Measurements from ENCODE around the gene LIMS1.
"Not testable (repeated sequence)": the region's sequence is repeated elsewhere in the genome, so short reads cannot be mapped to it uniquely, and the experiment has no call there.

The LIMS1 gene

DNA sequence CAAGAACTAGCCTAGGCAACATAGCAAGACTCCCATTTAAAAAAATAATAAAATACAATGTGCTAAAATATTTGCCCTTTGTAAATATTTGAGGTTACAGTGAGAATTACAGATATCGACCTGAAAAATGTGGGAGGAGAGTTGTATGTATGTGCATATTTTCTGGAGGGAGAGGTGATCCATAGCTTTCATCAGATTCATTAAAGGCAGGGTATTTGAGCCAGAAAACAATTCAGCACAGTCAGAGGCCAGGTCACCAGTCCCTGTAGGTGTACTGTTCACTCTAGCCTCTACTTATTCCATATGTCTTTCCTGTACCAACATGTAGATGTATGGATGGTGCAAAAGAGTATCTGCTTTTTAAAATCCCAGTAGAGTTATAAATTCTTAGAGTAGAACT, 136.0 kb downstream of the LIMS1 start:
- not testable (repeated sequence) for H3K36me3 ChIP-seq (ENCODE audit: control insufficient read depth in 1 of 2, insufficient read depth in 2 of 2, low read length in 2 of 2); H3K9me3 ChIP-seq (ENCODE audit: control insufficient read depth in 1 of 2, low read length in 2 of 2); H3K27ac ChIP-seq (ENCODE audit: low read length); H3K4me1 ChIP-seq (ENCODE audit: control insufficient read depth in 1 of 2, insufficient read depth in 2 of 2, low read length in 2 of 2); H3K4me3 ChIP-seq (ENCODE audit: low read depth in 1 of 2, low read length in 2 of 2); H3K27me3 ChIP-seq (ENCODE audit: low read depth, low read length)

DNA sequence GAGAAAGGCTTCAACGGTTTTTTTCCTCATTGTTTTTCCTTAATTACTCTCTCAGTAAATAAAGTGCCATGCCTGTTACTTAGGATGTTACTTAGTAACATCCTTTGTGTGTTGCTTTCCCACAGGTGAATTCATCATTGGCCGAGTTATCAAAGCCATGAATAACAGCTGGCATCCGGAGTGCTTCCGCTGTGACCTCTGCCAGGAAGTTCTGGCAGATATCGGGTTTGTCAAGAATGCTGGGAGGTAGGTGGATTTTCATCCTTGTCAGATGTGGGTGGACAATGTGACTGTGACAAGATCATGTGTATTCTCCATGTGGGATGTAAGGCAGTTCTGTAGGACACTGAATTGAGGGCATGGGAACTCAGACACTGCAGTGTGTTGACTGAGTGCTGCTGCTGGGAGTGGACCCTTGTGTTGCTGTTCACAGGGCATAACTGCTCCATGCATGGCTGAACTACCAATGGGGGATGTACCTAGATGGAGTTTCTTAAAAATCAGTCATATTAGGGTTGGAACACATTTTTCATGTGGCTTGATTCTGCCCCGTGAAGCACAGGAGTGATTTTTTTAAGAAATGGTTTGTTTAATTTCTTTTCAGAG, 138.0 kb downstream of the LIMS1 start:
- H3K27me3 ChIP-seq (ENCODE audit: low read depth, low read length); H3K4me3 ChIP-seq (ENCODE audit: low read depth in 1 of 2, low read length in 2 of 2); H3K4me1 ChIP-seq (ENCODE audit: control insufficient read depth in 1 of 2, insufficient read depth in 2 of 2, low read length in 2 of 2); H3K9me3 ChIP-seq (ENCODE audit: control insufficient read depth in 1 of 2, low read length in 2 of 2); H3K27ac ChIP-seq (ENCODE audit: low read length); H3K36me3 ChIP-seq (ENCODE audit: control insufficient read depth in 1 of 2, insufficient read depth in 2 of 2, low read length in 2 of 2): not testable (repeated sequence)

DNA sequence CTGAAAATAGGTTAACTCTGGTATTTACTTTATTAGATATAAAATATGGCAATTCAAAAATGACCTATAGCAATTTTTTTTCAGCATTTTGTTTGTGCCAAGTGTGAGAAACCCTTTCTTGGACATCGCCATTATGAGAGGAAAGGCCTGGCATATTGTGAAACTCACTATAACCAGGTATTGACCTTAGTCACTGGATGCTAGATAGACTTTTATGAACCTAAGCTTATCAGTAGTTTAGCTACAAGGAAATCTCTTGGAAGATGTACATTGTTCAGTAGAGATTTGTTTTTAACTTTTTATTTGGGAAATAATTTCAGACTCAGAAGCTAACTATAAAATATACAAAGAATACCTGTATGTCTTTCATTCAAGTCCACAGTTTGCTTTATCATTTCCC, 142.3 kb downstream of the LIMS1 start:
- not testable (repeated sequence) for H3K36me3 ChIP-seq (ENCODE audit: control insufficient read depth in 1 of 2, insufficient read depth in 2 of 2, low read length in 2 of 2); H3K4me1 ChIP-seq (ENCODE audit: control insufficient read depth in 1 of 2, insufficient read depth in 2 of 2, low read length in 2 of 2); H3K9me3 ChIP-seq (ENCODE audit: control insufficient read depth in 1 of 2, low read length in 2 of 2); H3K27ac ChIP-seq (ENCODE audit: low read length); H3K4me3 ChIP-seq (ENCODE audit: low read depth in 1 of 2, low read length in 2 of 2); H3K27me3 ChIP-seq (ENCODE audit: low read depth, low read length)

DNA sequence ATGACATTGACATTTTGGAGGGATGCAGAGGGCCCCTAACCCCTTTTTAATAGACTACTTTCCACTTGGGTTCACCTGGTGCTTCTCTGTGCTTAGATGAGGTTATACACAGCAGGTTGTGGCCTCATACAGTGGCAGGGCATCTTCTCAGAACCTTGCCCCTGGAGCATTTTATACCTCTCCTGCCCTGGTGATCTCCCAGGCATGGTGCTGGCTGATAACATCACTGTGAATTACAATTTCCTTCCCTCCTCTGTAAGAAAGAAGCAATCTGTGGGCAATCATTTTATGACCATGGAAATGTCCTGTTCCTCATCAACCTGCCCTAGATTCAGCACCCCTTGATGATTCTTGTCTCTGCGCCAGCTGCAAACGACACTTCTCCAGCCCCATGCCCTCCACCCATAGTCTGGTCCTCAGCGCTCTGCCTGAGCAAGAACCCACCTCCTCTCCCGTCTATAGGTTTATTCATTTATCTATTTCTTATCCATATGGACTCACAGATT, 143.0 kb downstream of the LIMS1 start:
- not testable (repeated sequence) for H3K4me1 ChIP-seq (ENCODE audit: control insufficient read depth in 1 of 2, insufficient read depth in 2 of 2, low read length in 2 of 2); H3K27me3 ChIP-seq (ENCODE audit: low read depth, low read length); H3K27ac ChIP-seq (ENCODE audit: low read length); H3K9me3 ChIP-seq (ENCODE audit: control insufficient read depth in 1 of 2, low read length in 2 of 2); H3K4me3 ChIP-seq (ENCODE audit: low read depth in 1 of 2, low read length in 2 of 2)
- peaks cover 0 to 11% of the 10 kb centered on the region in 2 donors for H3K36me3 ChIP-seq (ENCODE audit: control insufficient read depth in 1 of 2, insufficient read depth in 2 of 2, low read length in 2 of 2)

DNA sequence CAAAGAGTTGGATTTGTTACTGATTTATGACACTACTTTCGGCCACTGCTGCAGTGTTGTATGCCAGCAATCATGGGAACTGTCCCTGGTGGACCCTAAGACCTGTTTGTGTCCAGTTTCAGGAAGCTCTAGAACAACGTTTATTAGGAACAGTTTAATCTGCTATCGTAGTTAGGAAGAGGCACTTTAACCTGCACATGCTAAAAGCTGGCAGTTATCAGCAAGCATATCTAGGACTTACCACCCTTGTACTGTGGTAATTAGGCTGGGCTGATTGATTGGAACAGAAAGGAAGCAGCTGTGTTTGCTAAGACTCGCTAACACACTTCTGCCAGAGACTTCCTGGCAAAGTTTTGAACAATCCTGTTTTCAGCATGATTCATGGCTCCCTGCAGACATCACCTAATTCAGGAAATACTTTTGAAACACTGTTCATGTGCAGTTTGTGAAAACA, 144.0 kb downstream of the LIMS1 start:
- peaks cover 0 to 11% of the 10 kb centered on the region in 2 donors for H3K36me3 ChIP-seq (ENCODE audit: control insufficient read depth in 1 of 2, insufficient read depth in 2 of 2, low read length in 2 of 2)
- not testable (repeated sequence) for H3K27me3 ChIP-seq (ENCODE audit: low read depth, low read length); H3K9me3 ChIP-seq (ENCODE audit: control insufficient read depth in 1 of 2, low read length in 2 of 2); H3K4me1 ChIP-seq (ENCODE audit: control insufficient read depth in 1 of 2, insufficient read depth in 2 of 2, low read length in 2 of 2); H3K27ac ChIP-seq (ENCODE audit: low read length); H3K4me3 ChIP-seq (ENCODE audit: low read depth in 1 of 2, low read length in 2 of 2)

DNA sequence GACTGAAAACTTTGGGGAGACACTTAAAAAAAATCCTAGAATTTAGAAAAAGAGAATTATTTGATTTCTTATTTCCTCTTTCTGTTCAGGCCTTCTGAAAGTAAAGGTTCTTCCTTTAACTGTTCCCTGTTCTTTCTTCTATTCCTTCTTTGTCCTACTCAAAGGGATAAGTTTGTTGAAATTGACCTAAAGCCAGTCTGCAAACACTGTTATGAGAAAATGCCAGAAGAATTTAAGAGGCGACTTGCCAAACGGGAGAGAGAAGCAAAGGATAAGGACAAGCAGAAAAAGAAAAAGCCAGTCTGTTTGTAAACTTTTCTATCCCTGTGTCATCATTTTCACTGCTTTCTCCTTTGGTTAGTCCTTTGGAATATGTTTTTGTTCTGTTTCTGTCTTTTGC, 146.5 kb downstream of the LIMS1 start:
- H3K9me3 ChIP-seq (ENCODE audit: control insufficient read depth in 1 of 2, low read length in 2 of 2); H3K27ac ChIP-seq (ENCODE audit: low read length); H3K27me3 ChIP-seq (ENCODE audit: low read depth, low read length); H3K4me3 ChIP-seq (ENCODE audit: low read depth in 1 of 2, low read length in 2 of 2); H3K4me1 ChIP-seq (ENCODE audit: control insufficient read depth in 1 of 2, insufficient read depth in 2 of 2, low read length in 2 of 2): not testable (repeated sequence)
- H3K36me3 ChIP-seq (ENCODE audit: control insufficient read depth in 1 of 2, insufficient read depth in 2 of 2, low read length in 2 of 2): peaks cover 0 to 11% of the 10 kb centered on the region in 2 donors

DNA sequence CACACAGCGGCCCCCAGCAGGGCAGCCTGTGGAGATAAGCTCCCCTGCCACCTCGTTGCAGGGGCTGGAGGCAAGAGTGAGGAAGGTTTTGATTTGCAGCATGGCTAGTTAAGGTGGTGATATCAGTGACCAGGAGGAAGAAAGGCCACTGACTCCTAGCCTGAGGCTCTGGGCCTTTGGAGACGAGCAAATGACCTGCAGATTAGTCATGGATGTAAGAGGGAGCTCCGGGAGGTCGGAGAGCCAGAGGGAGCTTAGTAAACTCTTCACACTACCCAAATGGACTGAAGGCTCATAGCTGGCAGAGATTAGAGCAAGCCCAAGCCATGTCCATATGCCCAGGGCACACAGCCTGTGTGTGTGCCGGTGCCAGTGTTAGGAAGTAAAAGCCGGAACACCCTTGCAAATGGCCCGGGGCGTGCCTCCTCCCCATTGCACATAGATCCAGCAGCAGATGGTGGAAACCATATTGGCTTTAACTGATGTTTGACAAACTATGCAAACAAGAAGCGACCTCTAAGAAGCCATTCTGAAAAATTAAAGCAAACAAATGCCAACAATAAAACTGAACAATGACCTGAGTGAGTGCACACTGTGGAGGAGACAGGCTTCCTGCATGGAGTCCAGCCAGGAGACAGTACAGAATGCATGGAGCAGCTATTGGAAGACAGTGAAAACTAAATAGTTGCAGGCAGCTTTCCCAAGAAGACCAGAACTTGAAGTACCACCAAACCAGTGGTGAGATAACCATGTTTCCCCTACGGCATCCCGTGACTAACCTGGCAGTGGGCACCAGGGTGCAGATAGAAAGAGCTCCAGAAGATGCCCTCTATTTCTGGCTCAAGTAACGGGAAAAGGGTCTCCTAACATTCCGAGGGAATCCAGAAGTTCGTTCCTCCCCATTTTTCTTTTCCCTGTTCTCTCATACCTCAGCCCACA, 154.8 kb downstream of the LIMS1 start:
- not testable (repeated sequence) for H3K36me3 ChIP-seq (ENCODE audit: control insufficient read depth in 1 of 2, insufficient read depth in 2 of 2, low read length in 2 of 2); H3K27ac ChIP-seq (ENCODE audit: low read length); H3K4me3 ChIP-seq (ENCODE audit: low read depth in 1 of 2, low read length in 2 of 2); H3K9me3 ChIP-seq (ENCODE audit: control insufficient read depth in 1 of 2, low read length in 2 of 2); H3K27me3 ChIP-seq (ENCODE audit: low read depth, low read length); H3K4me1 ChIP-seq (ENCODE audit: control insufficient read depth in 1 of 2, insufficient read depth in 2 of 2, low read length in 2 of 2)

DNA sequence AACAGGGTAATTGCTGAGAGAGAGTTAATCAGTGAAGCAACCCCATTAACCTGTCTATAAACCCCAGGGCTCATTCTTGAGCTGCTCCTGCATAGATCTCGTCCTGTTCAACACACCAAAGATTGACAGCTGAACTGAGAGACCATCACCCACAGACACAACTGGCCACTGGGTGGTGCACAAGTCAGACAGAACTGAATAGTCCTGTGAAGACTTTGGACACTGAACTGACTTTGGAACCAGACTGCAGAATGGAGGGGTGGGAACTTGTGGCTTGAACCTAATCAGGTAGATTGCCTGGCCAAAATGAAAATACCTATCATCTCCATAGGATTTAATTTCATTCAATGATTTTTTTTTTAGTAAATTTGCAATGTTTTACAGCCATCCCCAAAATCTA, 155.7 kb downstream of the LIMS1 start:
- H3K36me3 ChIP-seq (ENCODE audit: control insufficient read depth in 1 of 2, insufficient read depth in 2 of 2, low read length in 2 of 2); H3K4me3 ChIP-seq (ENCODE audit: low read depth in 1 of 2, low read length in 2 of 2); H3K27ac ChIP-seq (ENCODE audit: low read length); H3K4me1 ChIP-seq (ENCODE audit: control insufficient read depth in 1 of 2, insufficient read depth in 2 of 2, low read length in 2 of 2); H3K27me3 ChIP-seq (ENCODE audit: low read depth, low read length); H3K9me3 ChIP-seq (ENCODE audit: control insufficient read depth in 1 of 2, low read length in 2 of 2): not testable (repeated sequence)

DNA sequence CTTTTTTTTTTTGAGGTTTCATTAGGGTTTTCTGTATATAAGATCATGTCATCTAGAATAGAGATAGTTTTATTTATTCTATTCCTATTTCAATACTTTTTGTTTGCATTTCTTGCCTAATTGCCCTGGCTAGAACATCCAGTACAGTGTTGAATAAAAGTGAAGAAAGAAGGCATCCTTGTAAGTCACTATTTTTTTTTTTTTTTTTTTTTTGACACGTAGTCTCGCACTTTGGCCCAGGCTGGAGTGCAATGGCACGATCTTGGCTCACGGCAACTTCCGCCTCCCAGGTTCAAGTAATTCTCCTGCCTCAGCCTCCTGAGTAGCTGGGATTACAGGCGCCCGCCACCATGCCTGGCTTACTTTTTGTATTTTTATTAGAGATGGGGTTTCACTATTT, 157.2 kb downstream of the LIMS1 start:
- no peak overlapping the region for H3K4me3 ChIP-seq (ENCODE audit: low read depth in 1 of 2, low read length in 2 of 2)
- H3K4me1 ChIP-seq (ENCODE audit: control insufficient read depth in 1 of 2, insufficient read depth in 2 of 2, low read length in 2 of 2): no peaks in the 10 kb centered on the region
- no peaks in the 10 kb centered on the region for H3K9me3 ChIP-seq (ENCODE audit: control insufficient read depth in 1 of 2, low read length in 2 of 2)
- H3K27me3 ChIP-seq (ENCODE audit: low read depth, low read length): no peaks in the 10 kb centered on the region
- H3K27ac ChIP-seq (ENCODE audit: low read length): no peak overlapping the region
- H3K36me3 ChIP-seq (ENCODE audit: control insufficient read depth in 1 of 2, insufficient read depth in 2 of 2, low read length in 2 of 2): no peaks in the 10 kb centered on the region

DNA sequence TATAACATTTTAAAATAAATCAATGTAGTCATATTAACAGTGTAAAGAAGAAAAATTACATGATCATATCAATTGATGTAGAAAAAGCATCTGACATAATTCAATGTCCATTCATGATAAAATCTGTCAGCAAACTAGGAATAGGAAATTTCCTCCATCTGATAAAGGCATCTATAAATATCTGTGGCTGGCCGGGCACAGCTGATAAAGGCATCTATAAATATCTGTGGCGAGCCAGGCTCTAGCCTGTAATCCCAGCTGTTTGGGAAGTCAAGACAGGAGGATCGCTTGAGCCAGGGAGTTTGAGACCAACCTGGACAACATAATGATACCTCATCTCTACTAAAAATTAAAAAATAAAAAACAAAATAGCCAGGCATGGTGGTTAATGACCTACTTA, 166.9 kb downstream of the LIMS1 start:
- Histone ChIP-seq H3K27ac (ENCODE audit: low read length) (no peak overlapping the region), H3K4me1 (ENCODE audit: control insufficient read depth in 1 of 2, insufficient read depth in 2 of 2, low read length in 2 of 2) (no peaks in the 10 kb centered on the region), H3K9me3 (ENCODE audit: control insufficient read depth in 1 of 2, low read length in 2 of 2) (no peaks in the 10 kb centered on the region), H3K36me3 (ENCODE audit: control insufficient read depth in 1 of 2, insufficient read depth in 2 of 2, low read length in 2 of 2) (no peaks in the 10 kb centered on the region), H3K27me3 (ENCODE audit: low read depth, low read length) (no peaks in the 10 kb centered on the region), H3K4me3 (ENCODE audit: low read depth in 1 of 2, low read length in 2 of 2) (no peak overlapping the region)

DNA sequence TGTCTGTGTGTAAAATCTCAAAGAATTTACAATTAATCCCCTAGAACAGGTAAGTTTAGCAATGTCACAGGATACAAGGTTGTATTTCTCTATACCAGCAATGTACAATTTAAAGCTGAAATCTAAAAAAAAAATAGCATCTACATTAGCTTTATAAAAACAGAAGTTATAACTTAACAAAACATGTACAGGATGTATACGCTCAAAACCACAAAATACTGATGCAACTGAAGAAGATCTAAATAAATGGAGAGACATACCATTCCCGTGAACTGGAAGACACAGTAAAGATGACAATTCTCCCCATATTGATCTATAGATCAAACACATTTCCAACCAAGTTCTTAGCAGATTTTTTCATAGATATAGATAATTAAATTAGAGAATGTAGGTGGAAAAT, 167.5 kb downstream of the LIMS1 start:
- Histone ChIP-seq H3K36me3 (ENCODE audit: control insufficient read depth in 1 of 2, insufficient read depth in 2 of 2, low read length in 2 of 2) (no peaks in the 10 kb centered on the region), H3K27ac (ENCODE audit: low read length) (no peak overlapping the region), H3K4me3 (ENCODE audit: low read depth in 1 of 2, low read length in 2 of 2) (no peak overlapping the region), H3K9me3 (ENCODE audit: control insufficient read depth in 1 of 2, low read length in 2 of 2) (no peaks in the 10 kb centered on the region), H3K27me3 (ENCODE audit: low read depth, low read length) (no peaks in the 10 kb centered on the region), H3K4me1 (ENCODE audit: control insufficient read depth in 1 of 2, insufficient read depth in 2 of 2, low read length in 2 of 2) (no peaks in the 10 kb centered on the region)
